CD4-positive, alpha-beta T cell treated with Interferon alpha-2 for 1 hour (primary cell): ENCODE data around the gene CLDN5.

ENCODE experiments used
- DNase-seq, 2 donors: peaks; one replicate each; pipeline ENCODE4 v3.0.0-alpha.2; 2020 to 2022

CLDN5 gene

GRCh38 chr22:19478901-19479354 is 45.3 kb downstream of the CLDN5 start, which contains the start of gene UFD1:
Gene UFD1, minus strand, starts transcription at chr22:19479193. Its CDS starts 108 bp downstream, at chr22:19479085.
- peak; percentile 81 to 88 for DNase-seq

- peak in 1 of 2 donors; percentile 25 for DNase-seq
Observed at GRCh38 chr22:19478045-19478900, 45.9 kb downstream of the CLDN5 start.

GRCh38 chr22:19477321-19478044 is 46.7 kb downstream of the CLDN5 start:
- DNase-seq: peak in 1 of 2 donors; percentile 37

- DNase-seq: no peak
Observed at GRCh38 chr22:19476023-19476422, 48.2 kb downstream of the CLDN5 start.

DNA sequence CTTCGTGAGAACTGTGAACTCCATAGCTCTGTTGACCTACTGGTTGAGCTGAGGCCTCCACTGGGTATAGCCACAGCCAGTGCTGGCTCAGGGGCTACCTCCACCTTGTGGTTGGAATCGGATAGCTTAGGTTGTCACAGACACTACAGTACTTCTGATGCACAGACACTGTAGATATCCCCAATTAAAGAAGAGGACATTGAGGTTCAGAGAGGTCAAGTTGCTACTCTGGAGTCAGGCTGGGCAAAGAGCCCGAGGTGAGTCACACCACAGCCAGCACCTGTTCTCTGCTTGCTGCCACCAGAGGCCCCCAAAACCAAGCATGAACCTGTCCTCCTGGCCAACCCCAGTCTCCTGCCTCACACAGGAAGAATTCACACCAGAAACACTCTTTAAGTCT is 50.6 kb downstream of the CLDN5 start:
- no peak for DNase-seq
